ENCODE data around the gene ZHX3. TPM values are rescaled to one million over a fixed set of nuclear protein-coding genes. Genes with fewer than 3 reads are reported as not detected.

The ZHX3 gene
- total and polyA plus RNA-seq, 9 donors: 5.7 to 11.4 (median 7.8) TPM

GRCh38 chr20:41174373-41174772, 143.2 kb downstream of the ZHX3 start:
- Histone ChIP-seq H3K27ac (ENCODE audit: low read length) (no peak overlapping the region), H3K4me1 (ENCODE audit: control insufficient read depth, insufficient read depth, low read length) (peaks cover 38% of the 10 kb centered on the region), H3K9me3 (replicated peaks; ENCODE audit: control insufficient read depth, low read depth, low read length) (no peaks in the 10 kb centered on the region), H3K27me3 (ENCODE audit: control insufficient read depth, insufficient read depth, low read length) (no peaks in the 10 kb centered on the region), H3K36me3 (ENCODE audit: control insufficient read depth, insufficient read depth, low read length) (peaks cover 76% of the 10 kb centered on the region), H3K4me3 (ENCODE audit: low read length) (no peak overlapping the region)
- WGBS (ENCODE audit: insufficient coverage): 81% methylated on average over 8 of the region's 10 CpGs
- DNase-seq: peak; percentile 4

- Histone ChIP-seq H3K9me3 (replicated peaks; ENCODE audit: control insufficient read depth, low read depth, low read length) (no peaks in the 10 kb centered on the region), H3K4me1 (ENCODE audit: control insufficient read depth, insufficient read depth, low read length) (peaks cover 33% of the 10 kb centered on the region), H3K27ac (ENCODE audit: low read length) (peak overlapping the region; percentile 42), H3K27me3 (ENCODE audit: control insufficient read depth, insufficient read depth, low read length) (no peaks in the 10 kb centered on the region), H3K4me3 (ENCODE audit: low read length) (no peak overlapping the region), H3K36me3 (ENCODE audit: control insufficient read depth, insufficient read depth, low read length) (peaks cover 78% of the 10 kb centered on the region)
- 80% methylated on average over 13 of the region's 13 CpGs for WGBS (ENCODE audit: insufficient coverage)
- peak; percentile 15 for DNase-seq
Measured at GRCh38 chr20:41173791-41174341, 143.7 kb downstream of the ZHX3 start.

GRCh38 chr20:41173161-41173721, 144.3 kb downstream of the ZHX3 start:
- Histone ChIP-seq H3K4me1 (ENCODE audit: control insufficient read depth, insufficient read depth, low read length) (peaks cover 27% of the 10 kb centered on the region), H3K36me3 (ENCODE audit: control insufficient read depth, insufficient read depth, low read length) (peaks cover 84% of the 10 kb centered on the region), H3K27ac (ENCODE audit: low read length) (peak overlapping the region; percentile 42), H3K9me3 (replicated peaks; ENCODE audit: control insufficient read depth, low read depth, low read length) (no peaks in the 10 kb centered on the region), H3K4me3 (ENCODE audit: low read length) (no peak overlapping the region), H3K27me3 (ENCODE audit: control insufficient read depth, insufficient read depth, low read length) (no peaks in the 10 kb centered on the region)
- 18% methylated on average over 6 of the region's 9 CpGs for WGBS (ENCODE audit: insufficient coverage)
- DNase-seq: peak; percentile 90

- H3K27me3 ChIP-seq (ENCODE audit: control insufficient read depth, insufficient read depth, low read length): no peaks in the 10 kb centered on the region
- 61% methylated on average over 15 of the region's 18 CpGs for WGBS (ENCODE audit: insufficient coverage)
- H3K36me3 ChIP-seq (ENCODE audit: control insufficient read depth, insufficient read depth, low read length): peaks cover 91% of the 10 kb centered on the region
- peaks cover 20% of the 10 kb centered on the region for H3K4me1 ChIP-seq (ENCODE audit: control insufficient read depth, insufficient read depth, low read length)
- peak overlapping the region; percentile 20 for H3K27ac ChIP-seq (ENCODE audit: low read length)
- no peaks in the 10 kb centered on the region for H3K9me3 ChIP-seq (replicated peaks; ENCODE audit: control insufficient read depth, low read depth, low read length)
- no peak overlapping the region for H3K4me3 ChIP-seq (ENCODE audit: low read length)
- DNase-seq: peak; percentile 34
Measured at GRCh38 chr20:41172296-41173140, 145.0 kb downstream of the ZHX3 start.

- WGBS (ENCODE audit: insufficient coverage): 80% methylated on average over 3 of the region's 3 CpGs
- DNase-seq: no peak
- peaks cover 16% of the 10 kb centered on the region for H3K4me1 ChIP-seq (ENCODE audit: control insufficient read depth, insufficient read depth, low read length)
- no peaks in the 10 kb centered on the region for H3K9me3 ChIP-seq (replicated peaks; ENCODE audit: control insufficient read depth, low read depth, low read length)
- H3K27ac ChIP-seq (ENCODE audit: low read length): no peak overlapping the region
- no peaks in the 10 kb centered on the region for H3K27me3 ChIP-seq (ENCODE audit: control insufficient read depth, insufficient read depth, low read length)
- peaks cover 93% of the 10 kb centered on the region for H3K36me3 ChIP-seq (ENCODE audit: control insufficient read depth, insufficient read depth, low read length)
- H3K4me3 ChIP-seq (ENCODE audit: low read length): no peak overlapping the region
Measured at GRCh38 chr20:41171736-41172295, 145.7 kb downstream of the ZHX3 start.

- no peak overlapping the region for H3K4me3 ChIP-seq (ENCODE audit: low read length)
- no peaks in the 10 kb centered on the region for H3K9me3 ChIP-seq (replicated peaks; ENCODE audit: control insufficient read depth, low read depth, low read length)
- DNase-seq: no peak
- peaks cover 16% of the 10 kb centered on the region for H3K4me1 ChIP-seq (ENCODE audit: control insufficient read depth, insufficient read depth, low read length)
- 83% methylated on average over 6 of the region's 6 CpGs for WGBS (ENCODE audit: insufficient coverage)
- H3K27me3 ChIP-seq (ENCODE audit: control insufficient read depth, insufficient read depth, low read length): no peaks in the 10 kb centered on the region
- H3K27ac ChIP-seq (ENCODE audit: low read length): no peak overlapping the region
- H3K36me3 ChIP-seq (ENCODE audit: control insufficient read depth, insufficient read depth, low read length): peaks cover 93% of the 10 kb centered on the region
Measured at GRCh38 chr20:41170386-41171105, 147.0 kb downstream of the ZHX3 start.

- H3K9me3 ChIP-seq (replicated peaks; ENCODE audit: control insufficient read depth, low read depth, low read length): no peaks in the 10 kb centered on the region
- WGBS (ENCODE audit: insufficient coverage): 90% methylated on average over 12 of the region's 14 CpGs
- peaks cover 96% of the 10 kb centered on the region for H3K36me3 ChIP-seq (ENCODE audit: control insufficient read depth, insufficient read depth, low read length)
- no peak overlapping the region for H3K4me3 ChIP-seq (ENCODE audit: low read length)
- H3K27me3 ChIP-seq (ENCODE audit: control insufficient read depth, insufficient read depth, low read length): no peaks in the 10 kb centered on the region
- DNase-seq: no peak
- H3K27ac ChIP-seq (ENCODE audit: low read length): no peak overlapping the region
- peaks cover 16% of the 10 kb centered on the region for H3K4me1 ChIP-seq (ENCODE audit: control insufficient read depth, insufficient read depth, low read length)
Measured at GRCh38 chr20:41169791-41170351, 147.7 kb downstream of the ZHX3 start.

- no peak for DNase-seq
Measured at GRCh38 chr20:41169162-41169690, 148.3 kb downstream of the ZHX3 start.

GRCh38 chr20:41168281-41169161, 149.0 kb downstream of the ZHX3 start:
- Histone ChIP-seq H3K36me3 (ENCODE audit: control insufficient read depth, insufficient read depth, low read length) (peaks cover 96% of the 10 kb centered on the region), H3K4me3 (ENCODE audit: low read length) (no peak overlapping the region), H3K27me3 (ENCODE audit: control insufficient read depth, insufficient read depth, low read length) (no peaks in the 10 kb centered on the region), H3K9me3 (replicated peaks; ENCODE audit: control insufficient read depth, low read depth, low read length) (no peaks in the 10 kb centered on the region), H3K4me1 (ENCODE audit: control insufficient read depth, insufficient read depth, low read length) (peaks cover 7% of the 10 kb centered on the region), H3K27ac (ENCODE audit: low read length) (no peak overlapping the region)
- WGBS (ENCODE audit: insufficient coverage): 85% methylated on average over 6 of the region's 10 CpGs
- no peak for DNase-seq

More at GRCh38 chr20:41169162-41169690, 148.3 kb downstream of the ZHX3 start:
- no peaks in the 10 kb centered on the region for H3K9me3 ChIP-seq (replicated peaks; ENCODE audit: control insufficient read depth, low read depth, low read length)
- 81% methylated on average over 9 of the region's 9 CpGs for WGBS (ENCODE audit: insufficient coverage)
- H3K4me3 ChIP-seq (ENCODE audit: low read length): no peak overlapping the region
- no peaks in the 10 kb centered on the region for H3K27me3 ChIP-seq (ENCODE audit: control insufficient read depth, insufficient read depth, low read length)
- H3K36me3 ChIP-seq (ENCODE audit: control insufficient read depth, insufficient read depth, low read length): peaks cover 96% of the 10 kb centered on the region
- no peak overlapping the region for H3K27ac ChIP-seq (ENCODE audit: low read length)
- peaks cover 12% of the 10 kb centered on the region for H3K4me1 ChIP-seq (ENCODE audit: control insufficient read depth, insufficient read depth, low read length)

Data from muscle of leg (tissue), 11 donors.